Lower lobe of right lung (tissue), 2 donors: ENCODE data around the gene CATSPERB. TPM values are rescaled to one million over a fixed set of nuclear protein-coding genes. Genes with fewer than 3 reads are reported as not detected.
A peak's percentile ranks its signal among the peaks of the same experiment; 100 is the strongest.
"Not testable (repeated sequence)": the region's sequence is repeated elsewhere in the genome, so short reads cannot be mapped to it uniquely, and the experiment has no call there.

Experiments
- ATAC-seq, 2 donors: fragments of 200-7000 bp; cut with Tn5 transposase; one replicate each; pipeline ENCODE4 v1.9.1; 2020 to 2022; ENCODE audit warnings: mild to moderate bottlenecking in 2 of 2, moderate library complexity in 2 of 2
- DNase-seq: peaks from one replicate; pipeline ENCODE4 v3.0.0-alpha.2; 2020
- H3K27ac ChIP-seq: fragments of 200-600 bp; one replicate; pipeline ENCODE4 v1.8.0; 2022
- H3K27me3 ChIP-seq: fragments of 200-600 bp; one replicate; pipeline ENCODE4 v1.8.0; 2022; ENCODE audit warnings: low read depth
- H3K36me3 ChIP-seq: fragments of 200-600 bp; one replicate; pipeline ENCODE4 v1.8.0; 2022; ENCODE audit warnings: mild to moderate bottlenecking
- H3K4me1 ChIP-seq: fragments of 200-600 bp; one replicate; pipeline ENCODE4 v1.8.0; 2022
- H3K4me3 ChIP-seq: fragments of 200-600 bp; one replicate; pipeline ENCODE4 v1.8.0; 2022; ENCODE audit warnings: mild to moderate bottlenecking
- H3K9me3 ChIP-seq: fragments of 200-600 bp; one replicate; pipeline ENCODE4 v1.8.0; 2022
- intact Hi-C: fragments of 100-400 bp; cut with DNase I; formaldehyde crosslinking; loops from one replicate; pipeline ENCODE4 v1.11.0; 2022
- total RNA-seq: library from RNA; stranded (reverse); fragmentation: NEBNext Ultra II Directional; extraction: Animal tissue kit (Norgen Biotek cat#: 25700); gene quantifications from one replicate; pipeline ENCODE4 v1.2.1, GENCODE V29; 2021
- TF ChIP-seq, protein P1 (sequence below): fragments of 200-600 bp; IDR thresholded peaks from one replicate; pipeline ENCODE4 v1.8.0; 2022; ENCODE audit warnings: antibody characterized with exemption, mild to moderate bottlenecking
- donor health status: DM: no; HTN: yes; CAD: no; lungs with severe emphysema.

Gene CATSPERB
- total RNA-seq, 1 donor from 2014 or later: 2.8 TPM

DNA sequence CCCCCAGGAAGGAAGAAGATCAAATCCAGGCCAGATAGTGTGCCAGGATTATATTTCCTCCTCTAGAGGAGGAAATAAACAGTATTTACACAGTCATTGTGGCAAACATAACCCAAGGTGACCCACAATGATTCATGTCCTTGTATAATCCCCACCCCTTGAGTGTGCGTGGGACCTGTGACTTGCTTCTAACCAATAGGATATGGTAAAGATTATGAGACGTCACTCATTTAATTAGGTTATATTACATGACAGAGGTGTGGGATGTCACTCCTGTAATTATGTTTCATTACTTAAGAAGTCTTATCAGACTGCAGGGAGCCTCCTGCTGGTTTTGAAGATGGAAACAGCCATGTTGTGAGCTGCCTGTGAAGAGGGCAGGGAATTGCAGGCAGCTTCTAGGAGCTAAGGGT lies 12.2 kb upstream of the CATSPERB start:
- no peak overlapping the region for H3K4me3 ChIP-seq
- H3K27me3 ChIP-seq: no peaks in the 10 kb centered on the region
- H3K27ac ChIP-seq: no peak overlapping the region
- H3K4me1 ChIP-seq: peaks cover 11% of the 10 kb centered on the region
- no peaks in the 10 kb centered on the region for H3K9me3 ChIP-seq
- H3K36me3 ChIP-seq: no peaks in the 10 kb centered on the region
- TF ChIP-seq, protein P1, sequence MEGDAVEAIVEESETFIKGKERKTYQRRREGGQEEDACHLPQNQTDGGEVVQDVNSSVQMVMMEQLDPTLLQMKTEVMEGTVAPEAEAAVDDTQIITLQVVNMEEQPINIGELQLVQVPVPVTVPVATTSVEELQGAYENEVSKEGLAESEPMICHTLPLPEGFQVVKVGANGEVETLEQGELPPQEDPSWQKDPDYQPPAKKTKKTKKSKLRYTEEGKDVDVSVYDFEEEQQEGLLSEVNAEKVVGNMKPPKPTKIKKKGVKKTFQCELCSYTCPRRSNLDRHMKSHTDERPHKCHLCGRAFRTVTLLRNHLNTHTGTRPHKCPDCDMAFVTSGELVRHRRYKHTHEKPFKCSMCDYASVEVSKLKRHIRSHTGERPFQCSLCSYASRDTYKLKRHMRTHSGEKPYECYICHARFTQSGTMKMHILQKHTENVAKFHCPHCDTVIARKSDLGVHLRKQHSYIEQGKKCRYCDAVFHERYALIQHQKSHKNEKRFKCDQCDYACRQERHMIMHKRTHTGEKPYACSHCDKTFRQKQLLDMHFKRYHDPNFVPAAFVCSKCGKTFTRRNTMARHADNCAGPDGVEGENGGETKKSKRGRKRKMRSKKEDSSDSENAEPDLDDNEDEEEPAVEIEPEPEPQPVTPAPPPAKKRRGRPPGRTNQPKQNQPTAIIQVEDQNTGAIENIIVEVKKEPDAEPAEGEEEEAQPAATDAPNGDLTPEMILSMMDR: no peak
- DNase-seq: no peak
- intact Hi-C loops: no loop called here
- ATAC-seq: peak; percentile 87 to 88

DNA sequence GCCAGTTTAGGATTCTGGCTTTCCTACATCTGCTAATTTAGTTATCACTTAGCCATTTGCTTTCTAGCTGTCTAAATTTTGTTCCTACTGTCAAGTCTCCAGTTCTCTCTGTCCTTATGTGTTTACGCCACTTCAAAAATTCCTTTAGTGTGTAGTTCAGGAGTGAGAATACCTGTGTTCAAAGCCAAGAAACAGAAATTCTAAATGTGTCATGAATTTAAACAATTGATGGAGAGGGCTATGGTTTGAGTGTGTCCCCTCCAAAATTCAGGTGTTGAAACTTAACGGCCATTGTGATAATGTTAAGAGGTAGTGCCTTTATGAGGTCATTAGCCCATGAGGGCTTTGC lies 11.4 kb upstream of the CATSPERB start:
- DNase-seq (no peak), ATAC-seq (peak in 1 of 2 donors; percentile 64)
- Histone ChIP-seq H3K36me3 (no peaks in the 10 kb centered on the region), H3K4me1 (peaks cover 11% of the 10 kb centered on the region), H3K9me3 (no peaks in the 10 kb centered on the region), H3K27me3 (no peaks in the 10 kb centered on the region), H3K27ac (no peak overlapping the region), H3K4me3 (no peak overlapping the region)
- intact Hi-C loops: no loop called here
- TF ChIP-seq, protein P1: no peak

DNA sequence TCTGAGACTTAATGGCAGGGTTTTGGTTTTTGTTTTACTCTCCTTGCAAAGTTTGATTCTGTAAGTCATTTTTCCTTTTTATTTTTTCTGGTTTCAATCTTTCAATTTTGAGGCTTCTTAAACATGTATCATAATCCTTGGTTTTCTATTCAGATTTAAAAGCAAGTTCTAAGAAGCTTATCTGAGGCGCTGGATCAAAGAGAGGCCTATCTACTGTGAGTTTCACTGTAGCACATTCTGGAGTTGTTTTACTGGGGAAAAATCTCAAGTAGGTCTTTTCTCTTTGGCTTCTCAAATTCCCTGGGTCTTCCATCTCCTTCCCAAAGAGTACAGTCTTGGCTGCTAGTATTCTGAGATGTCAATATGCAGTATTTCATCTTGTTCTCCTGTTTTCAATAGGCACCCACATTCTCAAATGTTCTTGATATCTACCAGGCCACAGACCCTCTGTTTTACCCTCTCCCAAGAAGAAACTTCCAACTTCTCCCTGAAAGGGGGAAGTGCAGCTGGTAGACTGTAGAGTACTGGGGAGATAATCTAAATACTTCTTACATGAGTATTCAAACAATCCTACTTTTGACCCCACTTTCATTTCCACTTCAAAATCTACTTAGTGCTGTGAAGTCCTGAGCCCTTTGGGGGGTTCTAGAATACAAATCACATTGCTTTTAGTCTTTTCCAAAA lies 10.9 kb upstream of the CATSPERB start:
- Histone ChIP-seq H3K27ac (no peak overlapping the region), H3K4me3 (no peak overlapping the region), H3K27me3 (no peaks in the 10 kb centered on the region), H3K9me3 (no peaks in the 10 kb centered on the region), H3K36me3 (no peaks in the 10 kb centered on the region), H3K4me1 (peaks cover 11% of the 10 kb centered on the region)
- ATAC-seq: peak in 1 of 2 donors; percentile 52
- DNase-seq: no peak
- TF ChIP-seq, protein P1: no peak
- intact Hi-C loops: no loop called here

DNA sequence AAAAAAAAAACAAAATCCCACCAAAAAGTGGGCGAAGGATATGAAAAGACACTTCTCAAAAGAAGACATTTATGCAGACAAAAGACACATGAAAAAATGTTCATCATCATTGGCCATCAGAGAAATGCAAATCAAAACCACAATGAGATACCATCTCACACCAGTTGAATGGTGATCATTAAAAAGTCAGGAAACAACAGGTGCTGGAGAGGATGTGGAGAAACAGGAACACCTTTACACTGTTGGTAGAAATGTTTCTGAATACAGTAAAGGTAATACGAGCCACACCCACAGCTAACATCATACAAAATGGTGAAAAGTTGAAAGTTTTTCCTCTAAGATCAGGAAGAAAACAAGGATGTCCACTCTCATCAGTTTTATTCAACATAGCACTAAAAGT lies 8.0 kb upstream of the CATSPERB start:
- peaks cover 11% of the 10 kb centered on the region for H3K4me1 ChIP-seq
- H3K9me3 ChIP-seq, DNase-seq, H3K27ac ChIP-seq, H3K27me3 ChIP-seq, H3K36me3 ChIP-seq, H3K4me3 ChIP-seq, ATAC-seq, intact Hi-C loops: not testable (repeated sequence)

DNA sequence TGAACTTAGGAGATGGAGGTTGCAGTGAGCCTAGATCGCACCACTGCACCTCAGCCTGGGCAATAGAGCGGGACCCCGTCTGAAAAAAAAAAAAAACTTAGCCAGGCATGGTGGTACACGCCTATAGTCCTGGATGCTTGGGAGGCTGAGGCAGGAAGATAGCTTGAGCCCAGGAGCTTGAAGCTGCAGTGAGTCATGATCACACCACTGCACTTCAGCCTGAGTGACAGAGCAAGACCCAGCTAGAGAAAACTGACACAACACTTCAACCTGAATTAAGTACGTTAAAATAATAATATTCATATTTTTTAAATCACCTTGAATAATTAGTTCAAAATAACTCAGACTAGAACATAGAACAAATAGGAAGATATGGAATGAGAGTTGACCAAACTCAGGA lies 5.7 kb upstream of the CATSPERB start:
- Histone ChIP-seq H3K27me3 (no peaks in the 10 kb centered on the region), H3K27ac (no peak overlapping the region), H3K36me3 (no peaks in the 10 kb centered on the region), H3K9me3 (no peaks in the 10 kb centered on the region), H3K4me3 (no peak overlapping the region), H3K4me1 (no peaks in the 10 kb centered on the region)
- intact Hi-C loops: no loop called here
- TF ChIP-seq, protein P1: no peak
- ATAC-seq (no peak), DNase-seq (no peak)

DNA sequence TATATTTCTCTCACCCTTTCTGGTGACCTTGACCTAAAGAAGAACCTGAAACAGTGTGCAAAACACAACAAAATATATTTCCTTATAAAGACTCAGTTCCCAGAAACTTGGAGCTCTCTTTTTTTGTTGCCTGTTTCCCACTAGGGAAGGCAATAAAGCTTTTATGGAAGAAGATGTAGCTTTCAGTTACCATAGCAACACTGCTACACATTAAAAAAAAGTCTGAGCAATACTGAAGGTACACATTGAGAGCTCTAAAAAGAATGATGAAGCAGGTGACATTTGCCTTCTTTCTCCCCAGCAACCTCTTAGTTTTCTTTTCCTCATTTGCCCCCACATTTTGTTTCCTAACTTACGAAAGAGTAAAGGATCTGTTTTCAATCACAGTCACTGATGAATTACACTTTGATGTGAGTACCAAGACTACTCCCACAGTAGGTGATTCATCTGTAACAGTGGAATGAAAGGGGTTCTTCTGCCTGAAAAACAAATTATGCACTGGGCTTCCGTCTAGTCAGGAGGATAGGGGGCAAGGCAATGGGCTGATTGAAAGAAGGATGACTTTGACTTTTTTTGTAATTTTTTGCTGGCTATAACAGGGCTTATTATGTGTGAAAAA lies 1.1 kb upstream of the CATSPERB start:
- DNase-seq: no peak
- Histone ChIP-seq H3K27me3 (no peaks in the 10 kb centered on the region), H3K27ac (no peak overlapping the region), H3K4me3 (no peak overlapping the region), H3K9me3 (no peaks in the 10 kb centered on the region), H3K4me1 (no peaks in the 10 kb centered on the region), H3K36me3 (no peaks in the 10 kb centered on the region)
- intact Hi-C loops: no loop called here
- ATAC-seq: no peak
- TF ChIP-seq, protein P1: no peak
